GM23338 (cell line): Measurements from ENCODE around the gene PDE1C.

ENCODE experiments used
- CREB1 ChIP-seq: fragments of 250-450 bp; sonication (Bioruptor Pico); IDR thresholded peaks from 2 replicates; pipeline ENCODE4 v1.5.0; 2020; ENCODE audit warnings: low read depth, mild to moderate bottlenecking, moderate library complexity
- CTCF ChIP-seq, 2 experiments: fragments of 200-600 bp in 1 of 2; sonication (generic) in 1 of 2; conservative IDR thresholded peaks; 2 replicates each; pipeline versions ENCODE4 v1.5.1 to v1.6.1; 2016 to 2017; ENCODE audit warnings: antibody characterized with exemption in 2 of 2, low read depth in 2 of 2, mild to moderate bottlenecking in 2 of 2, moderate library complexity in 1 of 2
- ETS1 ChIP-seq: IDR thresholded peaks from 2 replicates; pipeline ENCODE4 v1.6.1; 2016; ENCODE audit warnings: antibody characterized with exemption
- EZH2 ChIP-seq: fragments of 200-600 bp; sonication (generic); IDR thresholded peaks from one replicate; pipeline ENCODE4 v1.8.0; 2017; ENCODE audit warnings: antibody characterized with exemption, mild to moderate bottlenecking, low read depth; ENCODE audit not compliant: unreplicated experiment
- EZH2phosphoT487 ChIP-seq: fragments of 200-600 bp; sonication (generic); IDR thresholded peaks from one replicate; pipeline ENCODE4 v1.8.1; 2018; ENCODE audit warnings: antibody characterized with exemption; ENCODE audit not compliant: unreplicated experiment
- JUNB ChIP-seq: IDR thresholded peaks from one replicate; pipeline ENCODE4 v1.6.1; 2016; ENCODE audit warnings: antibody characterized with exemption; ENCODE audit not compliant: unreplicated experiment
- NANOG ChIP-seq: IDR thresholded peaks from 2 replicates; pipeline ENCODE4 v1.6.1; 2016; ENCODE audit warnings: antibody characterized with exemption, borderline replicate concordance
- POLR2AphosphoS5 ChIP-seq: IDR thresholded peaks from 2 replicates; pipeline ENCODE4 v1.6.1; 2016; ENCODE audit warnings: antibody characterized with exemption, low read depth
- REST ChIP-seq: IDR thresholded peaks from one replicate; pipeline ENCODE4 v1.6.1; 2018; ENCODE audit warnings: antibody characterized with exemption; ENCODE audit not compliant: unreplicated experiment
- STAT1 ChIP-seq: IDR thresholded peaks from one replicate; pipeline ENCODE4 v1.6.1; 2016; ENCODE audit warnings: antibody characterized with exemption; ENCODE audit not compliant: unreplicated experiment
- ZNF331 ChIP-seq: fragments of 250-450 bp; sonication (Bioruptor Pico); IDR thresholded peaks from 2 replicates; pipeline ENCODE4 v1.5.0; 2020; ENCODE audit warnings: low read depth, mild to moderate bottlenecking, moderate library complexity
- ZNF462 ChIP-seq: fragments of 250-450 bp; sonication (Bioruptor Pico); IDR thresholded peaks from 2 replicates; pipeline ENCODE4 v1.5.0; 2020; ENCODE audit warnings: mild to moderate bottlenecking, moderate library complexity

GRCh38 chr7:32044739-32045138 is 25.5 kb downstream of the PDE1C start:
- TF ChIP-seq CTCF (conservative IDR thresholded peaks at IDR 0.05; ENCODE audit: low read depth in 2 of 2) (no peak), EZH2 (no peak), POLR2AphosphoS5 (no peak), ZNF331 (no peak), EZH2phosphoT487 (no peak), CREB1 (CRISPR knock-in tag) (no peak), REST (no peak), ETS1 (no peak), JUNB (no peak), STAT1 (no peak), NANOG (no peak), ZNF462 (CRISPR knock-in tag) (no peak)
